Measurements from ENCODE around the gene NBEAL2.

DNA sequence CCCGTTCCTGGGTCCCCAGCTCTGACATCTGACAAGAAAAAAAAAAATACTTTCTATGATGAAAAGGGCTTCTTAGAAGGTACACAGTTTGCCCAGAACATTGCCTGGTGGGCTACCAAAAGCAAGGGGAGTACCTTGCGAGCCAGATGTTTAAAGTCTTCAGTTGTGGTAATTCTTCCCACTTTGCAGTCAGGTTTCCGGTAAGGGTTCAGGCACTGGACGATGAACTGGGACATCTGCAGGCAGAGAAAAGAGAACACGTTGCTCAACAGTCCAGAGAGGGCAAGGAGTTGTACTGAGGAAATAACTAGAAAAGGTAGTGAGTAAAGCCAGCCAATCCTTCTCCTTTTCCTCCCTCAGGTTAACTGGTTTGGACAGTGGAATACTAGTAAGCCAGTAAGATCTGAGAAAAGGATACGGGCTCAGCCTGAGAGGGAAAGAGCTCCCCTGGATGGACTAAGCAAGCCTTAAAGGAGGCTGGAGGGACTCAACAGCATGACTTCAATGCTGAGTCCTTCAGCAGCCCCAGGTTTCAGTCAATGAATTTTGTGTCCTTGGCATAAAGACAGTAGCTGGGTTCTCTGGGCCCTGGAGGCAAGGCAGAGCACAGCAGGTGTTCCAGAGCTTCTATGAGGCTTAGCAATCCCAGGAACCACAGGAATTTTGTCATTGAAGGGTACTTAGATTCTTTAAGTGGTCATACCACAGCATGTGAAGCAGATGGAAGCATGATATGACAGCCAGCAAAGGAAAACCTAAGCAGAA, 38.2 kb downstream of the NBEAL2 start:
- no peak for TF ChIP-seq EZH2 (IDR thresholded peaks at IDR 0.05)
- no peak for TF ChIP-seq POLR2AphosphoS5 (IDR thresholded peaks at IDR 0.05; ENCODE audit: borderline replicate concordance, low read depth, low read length)
